ENCODE measurements around the gene STAC3.
A peak's percentile ranks its signal among the peaks of the same experiment; 100 is the strongest.

Gene STAC3

GRCh38 chr12:57222286-57223190, 28.4 kb downstream of the STAC3 start:
- DNase-seq = no peak

GRCh38 chr12:57221169-57221917, 29.6 kb downstream of the STAC3 start:
- DNase-seq = no peak

DNA sequence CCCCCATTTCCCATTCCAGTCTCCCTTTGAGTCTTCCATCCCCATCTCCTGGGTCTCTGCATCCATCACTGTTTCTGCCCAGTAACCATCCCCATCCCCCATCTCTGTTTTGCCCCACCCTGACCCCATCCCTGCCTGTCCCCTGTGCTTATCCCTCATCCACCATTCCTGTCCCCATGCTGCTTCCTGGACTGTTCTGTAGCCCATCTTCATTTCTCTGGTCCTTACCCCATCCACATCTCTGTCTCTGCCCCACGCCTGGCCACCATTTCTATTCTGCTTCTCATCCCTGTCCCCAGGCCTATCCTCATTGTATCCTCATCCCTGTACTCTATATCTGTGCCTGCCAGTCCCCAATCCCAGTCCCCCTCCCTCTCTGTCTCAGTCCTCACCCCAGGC, 30.2 kb downstream of the STAC3 start:
- no peak for DNase-seq

- no peak for DNase-seq
These were observed 30.8 kb downstream of the STAC3 start for GRCh38 chr12:57219993-57220754.

DNA sequence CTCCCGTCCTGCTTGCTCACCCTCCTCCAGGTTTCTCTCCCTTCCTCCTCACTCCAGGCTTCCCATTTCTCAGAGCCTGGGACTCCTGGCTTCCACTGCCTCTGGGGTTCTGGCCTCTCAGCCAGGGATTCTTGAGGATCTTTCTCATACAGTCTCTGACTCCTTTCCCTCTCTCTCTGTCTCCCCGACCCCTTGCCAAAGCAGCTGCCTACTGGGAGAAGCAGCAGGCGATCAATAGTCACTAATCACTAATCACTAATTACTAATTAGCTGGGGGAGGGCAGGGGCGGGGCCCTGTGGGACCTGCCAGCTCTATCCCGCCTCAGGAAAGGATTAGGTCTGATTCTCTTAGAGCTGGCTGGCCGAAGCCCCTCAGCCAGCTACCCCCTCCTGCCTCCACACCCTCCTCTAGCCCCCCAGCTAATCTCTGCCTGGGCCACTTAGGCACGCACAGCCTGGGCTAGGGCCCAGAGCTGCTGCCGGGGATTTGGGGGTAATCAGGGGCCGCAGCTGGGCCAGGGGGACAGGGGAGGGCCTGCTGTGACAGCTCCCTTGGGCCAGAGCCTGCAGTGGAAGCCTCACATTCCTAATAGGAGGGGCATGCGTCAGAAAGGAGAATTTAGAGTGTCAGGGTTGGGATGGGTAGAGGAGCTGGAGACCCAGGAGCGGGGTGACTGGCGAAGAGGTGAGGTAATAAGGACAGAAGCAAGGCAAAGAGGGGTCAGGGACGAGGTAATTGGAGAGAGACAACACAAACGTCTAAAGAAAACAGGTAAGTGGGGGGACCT, 31.6 kb downstream of the STAC3 start:
- no peak for DNase-seq

DNA sequence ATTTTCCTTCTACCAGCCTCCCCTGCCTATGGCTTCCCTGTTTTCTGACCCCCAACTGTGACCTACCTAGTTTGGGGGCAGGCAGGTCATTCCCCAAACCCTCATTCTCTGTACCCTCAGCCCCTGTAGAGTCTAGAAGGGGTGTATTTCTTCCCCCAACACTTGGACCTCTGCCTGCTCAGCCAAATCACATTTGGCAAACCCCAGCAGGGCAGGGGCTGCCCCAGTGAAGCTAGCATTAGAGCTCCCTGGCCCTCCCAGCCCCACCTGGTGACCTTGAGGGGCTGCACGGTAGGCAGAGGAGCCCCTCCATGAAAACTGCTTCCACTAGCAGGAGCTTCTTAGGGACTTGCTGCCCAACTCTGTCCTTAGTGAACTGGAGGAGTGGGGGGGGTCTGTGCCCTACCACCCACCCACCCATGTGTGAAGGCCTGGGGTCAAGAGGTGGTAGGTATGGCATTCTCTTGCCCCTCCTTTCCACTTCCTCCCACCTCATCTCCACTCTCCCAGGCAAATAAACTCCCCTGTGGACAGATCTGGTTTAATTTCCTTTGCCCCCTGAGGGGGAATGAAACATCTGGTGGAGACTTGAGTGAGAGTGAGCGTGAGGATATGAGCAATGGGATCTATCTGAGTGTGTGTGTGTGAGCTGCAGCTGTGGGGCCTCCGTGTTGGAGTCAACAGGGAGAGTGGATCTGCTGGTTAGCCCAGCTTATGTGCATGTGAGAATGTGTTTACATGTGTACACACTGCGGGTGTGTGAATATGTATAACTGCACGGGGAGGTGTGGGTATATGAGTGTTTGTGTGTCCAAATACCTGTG, 32.7 kb downstream of the STAC3 start:
- no peak for DNase-seq

DNA sequence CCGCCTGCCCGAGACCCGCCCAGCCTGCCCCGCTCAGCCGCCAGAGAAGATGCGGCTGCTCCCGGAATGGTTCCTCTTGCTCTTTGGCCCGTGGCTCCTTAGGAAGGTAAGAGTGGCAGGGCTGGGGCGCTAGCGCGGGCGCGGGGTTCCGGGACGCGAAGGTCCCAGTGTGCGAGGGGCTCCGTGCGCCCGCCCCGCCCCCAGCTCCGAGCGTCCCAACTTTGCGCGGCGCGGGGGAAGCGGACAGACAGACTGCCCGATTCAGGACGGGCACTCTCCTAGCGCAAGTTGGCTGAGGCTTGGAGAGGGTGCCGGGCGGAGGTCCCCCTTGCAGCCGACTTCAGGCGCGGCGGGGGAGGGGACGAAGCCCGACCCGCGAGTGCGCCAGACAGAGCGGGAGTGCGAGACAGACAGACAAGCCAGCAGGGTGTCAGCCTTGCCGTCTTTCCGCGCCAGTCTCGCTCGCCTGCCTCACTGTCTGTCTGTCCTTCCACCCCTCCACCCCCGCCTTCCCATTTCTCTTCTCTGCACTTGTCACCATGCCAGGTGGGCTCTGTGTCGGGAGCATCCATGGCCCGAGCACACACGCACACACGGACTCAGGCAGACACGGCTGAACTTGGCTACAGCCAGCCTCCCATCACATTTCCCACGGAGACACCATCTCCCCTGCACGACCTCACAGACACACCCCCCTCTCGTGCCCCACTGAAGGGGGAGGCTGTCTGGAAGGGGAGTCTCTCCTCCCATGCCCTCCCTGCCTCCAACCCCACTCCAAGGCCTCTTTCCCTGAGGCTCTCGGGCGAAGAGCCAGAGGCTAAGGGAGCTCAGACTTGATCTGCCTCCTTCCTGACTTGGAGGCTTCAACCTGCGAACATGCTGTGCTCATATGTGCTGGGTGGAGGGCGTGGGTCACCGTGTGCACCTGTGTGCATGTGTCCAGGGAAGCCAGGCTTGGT, 33.8 kb downstream of the STAC3 start:
- DNase-seq = peak; percentile 30

DNA sequence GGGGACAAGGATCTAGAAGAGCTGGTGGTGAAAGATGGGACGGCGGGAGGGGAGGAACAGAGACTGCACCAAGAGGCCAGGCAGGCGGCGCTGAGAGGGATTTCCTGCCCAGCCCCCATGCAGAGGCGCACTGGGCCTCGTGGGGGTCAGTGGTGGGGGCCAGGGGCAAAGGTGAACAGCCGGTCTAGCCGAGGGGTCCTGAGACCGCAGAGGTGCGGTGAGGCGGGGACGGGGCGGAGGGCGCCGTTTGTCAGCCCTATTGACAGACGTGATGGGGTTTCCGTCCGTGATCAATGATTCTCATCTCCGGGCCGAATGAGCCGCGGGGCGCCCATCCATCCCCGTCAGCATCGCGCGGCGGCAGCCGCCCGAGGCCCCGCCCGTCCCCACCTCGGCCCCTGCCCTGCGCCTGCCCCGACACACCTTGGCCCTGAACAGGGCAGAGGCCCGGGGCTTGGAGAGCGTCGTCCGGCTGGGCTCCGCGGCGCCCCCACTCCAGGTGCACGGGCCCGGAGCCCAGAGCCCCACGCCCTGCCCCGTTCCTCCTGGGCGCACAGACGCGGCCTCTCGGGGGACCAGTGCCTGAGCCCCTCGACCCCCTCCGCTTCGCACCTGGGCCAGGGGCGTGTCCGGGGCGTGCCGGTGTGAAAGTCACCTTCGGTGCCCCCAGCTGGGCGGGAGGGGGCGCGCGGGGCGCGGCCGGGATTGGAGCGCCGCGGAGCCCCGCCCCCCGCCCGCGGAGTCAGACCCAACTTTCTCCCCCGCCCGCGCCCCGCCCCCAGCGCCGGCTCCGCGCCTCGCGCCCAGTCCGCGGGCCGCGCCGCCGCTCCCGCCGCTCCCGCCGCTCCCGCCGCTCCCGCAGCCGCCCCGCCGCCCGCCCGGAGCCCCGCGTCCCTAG, 34.7 kb downstream of the STAC3 start, which contains the start of gene NXPH4:
NXPH4 (plus strand) TSS at position 781 of the 898 bp plus-strand sequence. CDS start 176 bp downstream, outside the sequence.
- DNase-seq = peak; percentile 10

GRCh38 chr12:57215668-57216013, 35.3 kb downstream of the STAC3 start:
- no peak for DNase-seq

GRCh38 chr12:57215065-57215464, 35.9 kb downstream of the STAC3 start:
- DNase-seq = no peak

- DNase-seq = peak; percentile 62
These were observed 36.6 kb downstream of the STAC3 start for GRCh38 chr12:57214398-57214781.

- DNase-seq = no peak
These were observed 37.1 kb downstream of the STAC3 start for GRCh38 chr12:57213763-57214397.

DNA sequence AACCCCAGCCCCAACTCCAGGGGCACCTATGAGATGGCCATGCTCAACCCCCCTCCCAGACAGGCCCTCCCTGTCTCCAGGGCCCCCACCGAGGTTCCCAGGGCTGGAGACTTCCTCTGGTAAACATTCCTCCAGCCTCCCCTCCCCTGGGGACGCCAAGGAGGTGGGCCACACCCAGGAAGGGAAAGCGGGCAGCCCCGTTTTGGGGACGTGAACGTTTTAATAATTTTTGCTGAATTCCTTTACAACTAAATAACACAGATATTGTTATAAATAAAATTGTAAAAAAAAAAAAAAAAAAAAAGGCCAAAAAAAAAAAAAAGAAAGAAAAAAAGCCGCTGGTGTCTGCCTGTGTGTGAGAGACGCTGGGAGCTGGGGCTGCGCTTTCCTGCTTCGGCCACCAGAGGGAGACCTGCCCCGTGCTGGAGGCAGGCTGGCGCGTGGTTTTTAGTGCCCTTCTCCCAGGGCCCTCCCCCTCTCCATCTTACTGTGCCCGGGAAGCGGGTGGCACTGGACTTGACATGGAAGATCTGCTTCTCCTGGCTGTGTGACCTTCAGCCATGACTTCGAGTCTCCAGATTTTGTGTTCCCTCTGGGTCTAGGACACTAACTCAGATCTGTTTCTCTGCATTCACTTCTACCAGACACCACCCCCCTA, 37.8 kb downstream of the STAC3 start:
- DNase-seq = peak; percentile 72

DNA sequence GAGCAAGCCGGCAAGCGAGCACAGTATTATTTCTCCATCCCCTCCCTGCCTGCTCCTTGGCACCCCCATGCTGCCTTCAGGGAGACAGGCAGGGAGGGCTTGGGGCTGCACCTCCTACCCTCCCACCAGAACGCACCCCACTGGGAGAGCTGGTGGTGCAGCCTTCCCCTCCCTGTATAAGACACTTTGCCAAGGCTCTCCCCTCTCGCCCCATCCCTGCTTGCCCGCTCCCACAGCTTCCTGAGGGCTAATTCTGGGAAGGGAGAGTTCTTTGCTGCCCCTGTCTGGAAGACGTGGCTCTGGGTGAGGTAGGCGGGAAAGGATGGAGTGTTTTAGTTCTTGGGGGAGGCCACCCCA, 38.3 kb downstream of the STAC3 start:
- DNase-seq = no peak

DNA sequence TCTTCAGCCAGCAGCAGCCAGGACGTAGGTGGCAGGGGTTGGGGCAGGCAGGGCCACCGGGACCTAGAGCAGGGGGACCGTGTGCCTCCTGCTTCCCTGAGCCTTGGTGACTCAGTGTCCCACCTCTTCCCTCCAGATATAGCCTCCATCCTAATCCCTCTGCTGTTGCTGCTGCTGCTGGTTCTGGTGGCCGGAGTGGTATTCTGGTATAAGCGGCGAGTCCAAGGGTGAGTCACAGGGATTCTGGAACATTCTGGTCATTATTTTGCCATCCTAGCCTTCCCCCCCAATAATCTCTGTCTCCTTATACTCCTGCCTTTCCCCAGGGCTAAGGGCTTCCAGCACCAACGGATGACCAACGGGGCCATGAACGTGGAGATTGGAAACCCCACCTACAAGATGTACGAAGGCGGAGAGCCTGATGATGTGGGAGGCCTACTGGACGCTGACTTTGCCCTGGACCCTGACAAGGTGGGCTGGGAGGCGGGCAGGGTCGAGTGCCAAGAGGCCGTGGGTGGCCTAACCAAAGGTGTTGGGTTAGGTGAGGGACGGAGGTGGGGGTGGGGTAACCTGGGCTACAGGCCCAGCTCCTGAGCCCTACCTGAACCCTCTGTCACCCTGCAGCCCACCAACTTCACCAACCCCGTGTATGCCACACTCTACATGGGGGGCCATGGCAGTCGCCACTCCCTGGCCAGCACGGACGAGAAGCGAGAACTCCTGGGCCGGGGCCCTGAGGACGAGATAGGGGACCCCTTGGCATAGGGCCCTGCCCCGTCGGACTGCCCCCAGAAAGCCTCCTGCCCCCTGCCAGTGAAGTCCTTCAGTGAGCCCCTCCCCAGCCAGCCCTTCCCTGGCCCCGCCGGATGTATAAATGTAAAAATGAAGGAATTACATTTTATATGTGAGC, 38.9 kb downstream of the STAC3 start:
- DNase-seq = no peak

DNA sequence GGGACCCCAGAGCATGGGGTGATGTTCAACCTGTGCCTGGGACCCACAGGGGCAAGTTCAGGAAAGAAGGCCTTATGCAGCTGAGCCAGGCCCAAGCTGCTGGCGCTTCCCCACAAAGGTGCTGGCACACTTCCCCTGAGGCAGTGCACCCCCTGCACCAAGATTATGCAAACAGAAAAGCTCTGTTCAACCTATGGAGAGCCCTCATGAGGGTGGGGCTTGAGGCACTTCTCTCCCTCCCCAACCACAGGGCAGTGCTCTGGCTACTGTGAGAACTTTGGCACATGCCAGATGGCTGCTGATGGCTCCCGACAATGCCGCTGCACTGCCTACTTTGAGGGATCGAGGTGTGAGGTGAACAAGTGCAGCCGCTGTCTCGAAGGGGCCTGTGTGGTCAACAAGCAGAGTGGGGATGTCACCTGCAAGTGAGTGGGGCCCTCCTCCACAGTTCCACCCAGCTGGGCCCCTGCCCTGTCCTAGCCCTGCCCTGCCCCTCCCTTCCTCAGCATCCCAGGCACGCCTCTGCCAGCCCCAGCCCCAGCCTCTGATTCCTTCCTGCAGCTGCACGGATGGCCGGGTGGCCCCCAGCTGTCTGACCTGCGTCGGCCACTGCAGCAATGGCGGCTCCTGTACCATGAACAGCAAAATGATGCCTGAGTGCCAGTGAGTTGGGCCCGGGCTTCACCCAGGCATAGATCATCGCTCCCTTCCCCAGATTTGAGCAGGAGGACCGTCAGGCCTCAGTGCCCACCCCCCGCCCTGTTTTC, 39.9 kb downstream of the STAC3 start:
- DNase-seq = no peak

All from NCI-H1105 treated with DMSO at 0.1 percent for 48 hours (cell line).